SKM-1 treated with dmso at 0.1 percent for 144 hours (cell line): ENCODE data around the gene SDCBP2.
"Not testable (repeated sequence)": the region's sequence is repeated elsewhere in the genome, so short reads cannot be mapped to it uniquely, and the experiment has no call there.

Source experiments
- DNase-seq: peaks from one replicate; lab custom pipeline; 2025; ENCODE audit not compliant: unreplicated experiment; lab: John Stamatoyannopoulos, UW

SDCBP2 gene

DNA sequence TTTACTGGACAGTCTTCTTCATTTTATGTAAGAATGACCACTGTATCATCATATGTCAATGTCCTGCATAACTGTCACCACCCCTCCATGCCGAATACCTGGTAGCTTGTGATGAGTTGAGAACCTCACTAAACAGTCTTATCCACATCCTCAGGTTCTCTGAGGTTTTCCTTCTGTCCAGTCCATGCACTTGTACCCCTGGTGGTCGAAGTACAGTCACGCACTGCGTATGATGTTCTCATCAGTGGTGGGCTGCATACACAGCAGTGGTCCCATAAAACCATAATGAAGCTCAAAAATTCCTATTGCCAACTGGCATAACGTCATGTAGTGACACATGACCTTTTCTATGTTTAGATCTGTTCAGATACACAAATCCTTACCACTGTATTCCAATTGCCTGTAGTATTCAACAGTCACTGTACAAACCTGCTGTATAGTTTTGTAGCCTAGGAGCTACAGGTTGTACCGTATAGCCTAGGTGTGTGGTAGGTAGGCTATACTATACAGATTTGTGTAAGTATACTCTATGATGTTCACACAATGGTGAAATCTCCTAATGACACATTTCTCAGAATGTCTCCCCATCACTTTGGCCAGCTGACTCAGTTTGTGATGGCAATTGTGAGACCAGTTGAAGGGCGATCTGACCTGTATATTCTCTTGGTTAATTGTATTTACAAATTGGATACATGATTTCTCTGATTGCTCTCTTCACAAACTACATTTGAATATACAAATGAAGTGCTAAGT lies 31.3 kb upstream of the SDCBP2 start:
- DNase-seq: no peak

- DNase-seq: no peak
These were observed 29.2 kb upstream of the SDCBP2 start for GRCh38 chr20:1357921-1358671.

DNA sequence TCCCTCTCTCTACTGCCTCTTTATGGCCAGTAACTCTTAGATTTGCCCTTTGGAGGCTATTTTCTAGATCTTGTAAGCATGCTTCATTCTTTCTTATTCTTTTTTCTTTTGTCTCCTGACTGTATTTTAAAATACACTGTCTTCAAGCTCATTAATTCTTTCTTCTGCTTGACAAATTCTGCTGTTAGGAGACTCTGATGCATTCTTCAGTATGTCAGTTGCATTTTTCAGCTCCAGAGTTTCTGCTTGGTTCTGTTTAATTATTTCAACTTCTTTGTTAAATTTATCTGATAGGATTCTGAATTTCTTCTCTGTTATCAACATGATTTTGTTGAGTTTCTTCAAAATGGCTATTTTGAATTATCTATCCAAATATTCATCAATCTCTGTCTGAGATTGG lies 25.0 kb upstream of the SDCBP2 start:
- DNase-seq: no peak

DNA sequence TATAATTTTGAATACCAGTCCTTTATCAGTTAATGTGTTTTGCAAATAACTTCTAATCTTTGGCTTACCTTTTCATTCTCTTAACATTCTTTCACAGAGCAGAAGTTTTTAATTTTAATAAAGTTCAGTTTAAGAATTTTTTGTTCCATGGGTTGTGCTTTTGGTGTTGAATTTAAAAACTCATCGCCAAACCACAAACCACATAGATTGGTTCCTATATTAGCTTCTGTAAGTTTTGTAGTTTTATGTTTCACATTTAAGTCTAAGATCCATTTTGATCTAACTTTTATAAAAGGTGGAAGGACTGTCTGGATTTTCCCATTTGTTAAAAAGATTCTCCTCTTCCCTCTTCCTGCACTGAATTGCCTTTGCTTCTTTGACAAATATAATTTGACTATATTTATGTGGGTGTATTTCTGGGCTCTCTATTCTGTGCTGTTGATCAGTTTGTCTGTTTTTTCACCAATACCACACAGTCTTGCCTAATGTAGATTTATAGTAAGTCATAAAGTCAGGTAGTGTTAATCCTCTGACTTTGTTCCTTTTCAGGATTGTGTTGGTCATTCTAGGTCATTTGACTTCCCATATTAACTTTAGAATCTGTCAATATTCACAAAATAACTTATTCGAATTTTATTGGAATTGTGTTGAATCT lies 17.5 kb upstream of the SDCBP2 start:
- no peak for DNase-seq

GRCh38 chr20:1345756-1346093 lies 16.8 kb upstream of the SDCBP2 start:
- no peak for DNase-seq

GRCh38 chr20:1345030-1345755 lies 16.3 kb upstream of the SDCBP2 start:
- DNase-seq: no peak

DNA sequence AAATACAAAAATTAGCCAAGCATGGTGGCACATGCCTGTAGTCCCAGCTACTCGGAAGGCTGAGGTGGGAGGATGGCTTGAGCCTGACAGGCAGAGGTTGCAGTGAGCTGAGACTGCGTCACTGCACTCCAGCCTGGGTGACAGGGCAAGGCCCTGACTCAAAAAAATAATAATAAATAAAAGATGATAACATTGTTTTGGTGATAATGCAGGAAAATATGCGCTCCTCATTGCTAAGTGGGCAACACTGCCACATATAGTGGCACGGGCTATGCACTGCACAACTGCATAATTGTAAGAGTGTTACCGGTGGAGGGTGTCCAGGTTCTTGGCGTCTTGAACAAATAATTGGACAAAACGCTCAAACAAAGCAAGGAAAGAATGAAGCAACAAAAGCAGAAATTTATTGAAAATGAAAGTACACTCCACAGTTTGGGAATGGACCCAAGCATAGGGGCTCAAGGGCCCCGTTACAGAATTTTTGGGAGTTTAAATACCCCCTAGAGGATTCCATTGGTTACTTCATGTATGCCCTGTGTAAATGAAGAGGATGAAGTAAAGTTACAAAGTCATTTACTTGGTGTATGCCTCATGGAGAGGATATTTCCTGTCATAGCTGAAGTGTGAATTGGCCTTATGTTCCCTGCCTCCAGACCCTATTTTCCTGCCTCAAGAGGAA lies 14.6 kb upstream of the SDCBP2 start:
- DNase-seq: not testable (repeated sequence)

GRCh38 chr20:1341561-1342265 lies 12.8 kb upstream of the SDCBP2 start:
- peak; percentile 18 for DNase-seq

GRCh38 chr20:1338801-1339200 lies 9.9 kb upstream of the SDCBP2 start:
- no peak for DNase-seq

GRCh38 chr20:1338096-1338495 lies 9.2 kb upstream of the SDCBP2 start:
- no peak for DNase-seq

DNA sequence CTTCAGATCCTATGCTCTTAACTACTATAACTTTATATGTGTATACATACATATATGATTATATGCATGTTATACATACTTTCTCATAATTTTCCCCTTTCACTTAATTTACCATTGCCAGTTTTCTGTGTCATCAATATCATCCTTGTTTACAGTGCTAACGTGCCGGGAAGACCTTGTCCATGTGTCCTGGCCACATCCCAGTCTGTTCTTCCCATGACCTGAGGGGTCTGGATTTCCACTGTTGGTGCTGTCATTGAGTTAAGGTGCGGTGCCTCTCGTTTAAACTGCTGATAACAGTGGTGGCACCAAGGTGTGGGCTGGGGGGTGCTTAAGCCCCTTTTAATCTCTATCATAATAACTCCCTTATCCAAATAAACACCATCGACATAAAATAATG lies 8.5 kb upstream of the SDCBP2 start:
- DNase-seq: no peak

GRCh38 chr20:1336699-1337367 lies 7.9 kb upstream of the SDCBP2 start:
- DNase-seq: no peak

- DNase-seq: no peak
These were observed 7.2 kb upstream of the SDCBP2 start for GRCh38 chr20:1335961-1336698.

DNA sequence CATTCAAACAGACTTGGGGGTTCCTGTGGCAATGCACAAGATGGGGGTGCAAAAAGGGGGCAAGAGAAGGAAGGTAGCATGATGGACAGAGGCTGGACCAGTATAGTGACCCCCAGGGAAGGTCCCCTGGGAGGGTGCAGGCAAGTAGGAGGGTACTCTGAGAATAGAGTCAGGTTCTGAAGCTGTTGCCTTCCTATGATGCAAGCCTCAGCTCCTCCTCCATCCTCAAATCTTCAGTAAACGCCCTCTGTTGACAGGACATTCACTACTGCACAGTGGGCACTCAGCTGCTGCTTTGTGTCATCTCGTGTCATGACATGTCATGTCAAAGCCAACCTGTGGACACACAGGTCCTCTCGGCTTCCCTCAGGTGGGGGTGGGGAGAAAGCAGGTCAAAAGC lies 5.8 kb upstream of the SDCBP2 start:
- no peak for DNase-seq

DNA sequence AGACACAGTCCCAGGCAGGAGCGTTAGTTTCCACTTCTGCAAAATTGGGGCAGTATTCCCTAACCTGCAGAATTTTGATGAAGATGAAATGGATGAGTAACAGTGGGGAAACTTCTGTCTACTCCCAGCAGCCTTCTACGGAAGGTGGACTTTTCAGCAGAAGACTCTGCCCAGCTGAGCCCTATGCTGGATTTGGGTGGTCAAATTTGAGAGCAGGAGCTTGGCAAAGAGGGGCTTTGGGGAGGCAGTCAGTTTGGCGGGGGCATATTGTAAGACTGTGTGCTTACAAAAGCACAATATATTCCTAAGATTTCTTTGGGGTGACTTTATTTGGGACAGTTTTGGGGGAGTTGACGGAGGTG lies 5.4 kb upstream of the SDCBP2 start:
- no peak for DNase-seq

GRCh38 chr20:1333462-1334369 lies 4.8 kb upstream of the SDCBP2 start:
- no peak for DNase-seq

DNA sequence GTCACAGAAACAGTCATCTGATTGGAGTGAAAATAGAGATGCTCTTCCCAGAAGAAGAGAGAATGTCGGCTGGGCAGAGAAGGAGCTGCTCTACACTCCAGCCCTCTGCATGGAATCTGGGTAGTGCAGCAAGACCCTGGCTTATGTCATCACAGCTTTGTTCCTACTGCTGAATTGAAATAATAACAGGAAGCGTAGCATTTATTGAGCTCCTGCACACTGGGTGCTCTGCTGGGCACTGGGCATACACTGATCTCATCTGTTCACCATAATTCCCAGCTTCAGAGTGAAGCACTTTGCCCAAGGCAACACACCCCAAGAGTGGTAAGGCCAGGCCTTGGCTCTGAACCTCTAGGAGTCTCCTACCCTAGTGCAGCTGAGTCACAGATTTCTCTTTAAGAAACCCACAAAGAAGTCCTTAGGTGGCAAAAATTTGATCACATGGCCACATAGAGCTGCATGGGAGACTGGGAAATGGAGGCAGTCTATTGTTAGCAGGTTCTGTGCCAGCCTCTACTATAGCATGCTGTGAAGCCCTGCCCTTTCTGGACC lies 3.9 kb upstream of the SDCBP2 start:
- DNase-seq: no peak
